Body of pancreas (tissue), 4 donors: ENCODE results near the gene BHMT2. TPM values are rescaled to one million over a fixed set of nuclear protein-coding genes. Genes with fewer than 3 reads are reported as not detected.

Source experiments
- ATAC-seq: fragments of 150-250 bp; one replicate; pipeline ENCODE4 v1.9.1; 2016
- DNase-seq, 4 donors: peaks; one replicate each; pipeline ENCODE4 v3.0.0-alpha.2; 2019
- H3K27ac ChIP-seq, 4 donors: fragments of 200-600 bp; sonication (generic); 1 replicate in 3 of 4; 2 replicates in 1 of 4; pipeline versions ENCODE4 v1.5.1 to v1.6.1; 2016 to 2019; ENCODE audit warnings: mild to moderate bottlenecking in 1 of 4, mixed read lengths in 1 of 4, moderate library complexity in 1 of 4
- H3K27me3 ChIP-seq, 2 donors: fragments of 200-600 bp; sonication (generic); one replicate each; pipeline ENCODE4 v1.6.0; 2016; ENCODE audit warnings: mild to moderate bottlenecking in 1 of 2
- H3K36me3 ChIP-seq, 2 donors: fragments of 200-600 bp; sonication (generic); replicated peaks in 1 of 2; 2 replicates each; pipeline ENCODE4 v1.5.1; 2016; ENCODE audit warnings: low read depth in 2 of 2; ENCODE audit not compliant: insufficient read depth in 1 of 2
- H3K4me1 ChIP-seq: fragments of 200-600 bp; sonication (generic); one replicate; pipeline ENCODE4 v1.6.0; 2016
- H3K4me3 ChIP-seq, 2 donors: fragments of 200-600 bp; sonication (generic); 1 replicate in 1 of 2; 2 replicates in 1 of 2; pipeline ENCODE4 v1.5.1; 2016 to 2019
- H3K9me3 ChIP-seq, 3 donors: fragments of 200-600 bp; sonication (generic); 1 replicate in 2 of 3; 2 replicates in 1 of 3; pipeline ENCODE4 v1.5.1; 2016
- POLR2A ChIP-seq, 3 donors: fragments of 450-650 bp; IDR thresholded peaks; one replicate each; pipeline ENCODE4 v1.6.1; 2016; ENCODE audit warnings: antibody characterized with exemption in 3 of 3, mild to moderate bottlenecking in 2 of 3
- WGBS, 2 donors: methylation state at CpG; one replicate each; pipeline ENCODE4 v1.1.5; 2017; 5-methylcytosine and 5-hydroxymethylcytosine counted together
- intact Hi-C: fragments of 100-400 bp; cut with DNase I; formaldehyde crosslinking; loops from one replicate; pipeline ENCODE4 v1.15.1; 2023
- total RNA-seq, 2 donors: library from RNA; depleted of rRNA; stranded (reverse); fragments of >200 nt; gene quantifications; one replicate each; pipeline ENCODE4 v1.1.0, GENCODE V29; 2016
- TF ChIP-seq, protein P1 (sequence below), 7 experiments: fragments of 450-650 bp in 4 of 7; fragments of 200-600 bp in 3 of 7; sonication (generic) in 3 of 7; IDR thresholded peaks; one replicate each; pipeline ENCODE4 v1.5.1; 2016 to 2019; ENCODE audit warnings: antibody characterized with exemption in 7 of 7

The BHMT2 gene
- total RNA-seq, 2 donors from 2014 or later = 1.6 to 2.6 TPM

DNA sequence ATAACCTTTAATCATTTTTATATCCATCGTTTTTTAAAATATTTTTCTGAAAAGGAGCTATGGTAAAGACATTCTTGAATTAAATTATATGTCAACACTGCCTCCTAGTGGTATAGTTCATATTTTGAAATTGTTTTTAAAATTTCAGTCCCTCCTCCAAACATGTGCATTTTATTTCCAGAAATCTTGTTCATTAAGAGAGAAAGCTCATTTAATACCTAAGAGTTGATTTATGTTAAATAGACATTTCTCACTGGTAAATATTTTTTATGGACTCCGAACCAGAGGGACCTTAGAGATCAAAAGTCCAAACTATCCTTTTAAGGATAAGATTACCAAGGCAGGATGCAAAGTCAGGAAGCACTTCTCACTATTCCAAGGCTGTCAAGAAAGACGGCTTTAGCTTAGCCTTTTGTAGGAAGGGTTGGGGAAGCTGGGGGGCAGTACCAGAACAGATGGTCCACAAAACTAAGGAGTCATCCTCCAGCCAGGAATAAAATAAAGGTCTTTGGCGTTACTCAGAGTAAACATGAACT is 63.6 kb downstream of the BHMT2 start:
- WGBS, 2 donors = 3 to 5% methylated on average over 4 of the region's 4 CpGs
- H3K9me3 ChIP-seq = no peaks in the 10 kb centered on the region
- no peak overlapping the region for H3K4me3 ChIP-seq
- ATAC-seq = peak; percentile 66
- TF ChIP-seq, protein P1, sequence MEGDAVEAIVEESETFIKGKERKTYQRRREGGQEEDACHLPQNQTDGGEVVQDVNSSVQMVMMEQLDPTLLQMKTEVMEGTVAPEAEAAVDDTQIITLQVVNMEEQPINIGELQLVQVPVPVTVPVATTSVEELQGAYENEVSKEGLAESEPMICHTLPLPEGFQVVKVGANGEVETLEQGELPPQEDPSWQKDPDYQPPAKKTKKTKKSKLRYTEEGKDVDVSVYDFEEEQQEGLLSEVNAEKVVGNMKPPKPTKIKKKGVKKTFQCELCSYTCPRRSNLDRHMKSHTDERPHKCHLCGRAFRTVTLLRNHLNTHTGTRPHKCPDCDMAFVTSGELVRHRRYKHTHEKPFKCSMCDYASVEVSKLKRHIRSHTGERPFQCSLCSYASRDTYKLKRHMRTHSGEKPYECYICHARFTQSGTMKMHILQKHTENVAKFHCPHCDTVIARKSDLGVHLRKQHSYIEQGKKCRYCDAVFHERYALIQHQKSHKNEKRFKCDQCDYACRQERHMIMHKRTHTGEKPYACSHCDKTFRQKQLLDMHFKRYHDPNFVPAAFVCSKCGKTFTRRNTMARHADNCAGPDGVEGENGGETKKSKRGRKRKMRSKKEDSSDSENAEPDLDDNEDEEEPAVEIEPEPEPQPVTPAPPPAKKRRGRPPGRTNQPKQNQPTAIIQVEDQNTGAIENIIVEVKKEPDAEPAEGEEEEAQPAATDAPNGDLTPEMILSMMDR (IDR thresholded peaks at IDR 0.05) = peak in 5 of 7 experiments; percentile 44 to 63 (median 54)
- TF ChIP-seq POLR2A (IDR thresholded peaks at IDR 0.05) = no peak
- peaks cover 13% of the 10 kb centered on the region for H3K4me1 ChIP-seq
- H3K27ac ChIP-seq = peak overlapping the region in 3 of 4 donors; percentile 14 to 39 (median 31)
- H3K36me3 ChIP-seq = no peaks in the 10 kb centered on the region
- DNase-seq = no peak
- intact Hi-C loops = loop anchor here (10.0 kb wide), 2 partner anchors 108 to 332 kb away; no protein-coding TSS in a partner anchor
- H3K27me3 ChIP-seq = no peaks in the 10 kb centered on the region

DNA sequence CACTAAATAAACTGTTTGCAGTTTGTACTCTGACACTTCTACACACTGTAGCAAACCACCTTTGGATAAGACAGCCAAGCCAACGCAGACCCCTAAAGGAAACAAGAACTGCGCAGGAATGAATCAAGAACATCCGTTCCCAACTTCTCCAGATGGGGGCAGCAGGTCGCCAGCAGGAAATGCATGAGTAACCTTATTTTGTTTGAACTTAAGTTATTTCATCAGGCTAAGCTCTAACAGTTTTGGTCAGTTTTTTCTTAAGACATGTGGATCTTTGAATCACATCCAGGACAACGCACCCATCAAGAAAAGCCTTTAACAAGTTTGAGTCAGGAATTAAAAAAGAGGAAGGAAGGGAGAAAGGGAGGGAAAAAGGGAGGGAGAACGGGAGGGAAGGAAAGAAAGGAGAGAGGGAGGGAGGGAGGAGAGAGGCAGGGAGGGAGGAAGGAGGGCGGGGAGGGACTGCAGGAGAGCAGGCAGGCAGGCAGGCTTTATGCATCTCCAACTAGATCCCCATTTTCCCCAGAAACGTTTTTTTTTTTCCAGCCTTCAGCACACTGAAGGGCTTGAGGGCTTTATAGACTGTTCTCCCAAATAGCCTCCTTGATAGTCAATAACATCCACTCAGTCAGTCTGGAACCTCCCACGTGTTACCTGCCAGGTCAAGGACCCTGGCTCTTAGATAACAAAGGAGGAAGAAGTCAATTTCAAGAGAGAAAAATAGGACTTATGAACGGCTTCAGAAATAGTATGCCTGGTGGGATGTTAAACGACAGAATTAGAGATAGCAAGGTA is 64.3 kb downstream of the BHMT2 start:
- peaks cover 13% of the 10 kb centered on the region for H3K4me1 ChIP-seq
- DNase-seq (peak; percentile 71 to 83 (median 72)), ATAC-seq (peak; percentile 89)
- H3K4me3 ChIP-seq = no peak overlapping the region
- no peaks in the 10 kb centered on the region for H3K36me3 ChIP-seq
- intact Hi-C loops = loop anchor here (10.0 kb wide), 2 partner anchors 109 to 331 kb away; no protein-coding TSS in a partner anchor
- TF ChIP-seq, protein P1 (IDR thresholded peaks at IDR 0.05) = peak; percentile 52 to 76 (median 74)
- TF ChIP-seq POLR2A (IDR thresholded peaks at IDR 0.05) = no peak
- no peaks in the 10 kb centered on the region for H3K9me3 ChIP-seq
- H3K27me3 ChIP-seq = no peaks in the 10 kb centered on the region
- H3K27ac ChIP-seq = peak overlapping the region in 3 of 4 donors; percentile 14 to 39 (median 31)
- WGBS, 2 donors = 1 to 3% methylated on average over 11 of the region's 11 CpGs

DNA sequence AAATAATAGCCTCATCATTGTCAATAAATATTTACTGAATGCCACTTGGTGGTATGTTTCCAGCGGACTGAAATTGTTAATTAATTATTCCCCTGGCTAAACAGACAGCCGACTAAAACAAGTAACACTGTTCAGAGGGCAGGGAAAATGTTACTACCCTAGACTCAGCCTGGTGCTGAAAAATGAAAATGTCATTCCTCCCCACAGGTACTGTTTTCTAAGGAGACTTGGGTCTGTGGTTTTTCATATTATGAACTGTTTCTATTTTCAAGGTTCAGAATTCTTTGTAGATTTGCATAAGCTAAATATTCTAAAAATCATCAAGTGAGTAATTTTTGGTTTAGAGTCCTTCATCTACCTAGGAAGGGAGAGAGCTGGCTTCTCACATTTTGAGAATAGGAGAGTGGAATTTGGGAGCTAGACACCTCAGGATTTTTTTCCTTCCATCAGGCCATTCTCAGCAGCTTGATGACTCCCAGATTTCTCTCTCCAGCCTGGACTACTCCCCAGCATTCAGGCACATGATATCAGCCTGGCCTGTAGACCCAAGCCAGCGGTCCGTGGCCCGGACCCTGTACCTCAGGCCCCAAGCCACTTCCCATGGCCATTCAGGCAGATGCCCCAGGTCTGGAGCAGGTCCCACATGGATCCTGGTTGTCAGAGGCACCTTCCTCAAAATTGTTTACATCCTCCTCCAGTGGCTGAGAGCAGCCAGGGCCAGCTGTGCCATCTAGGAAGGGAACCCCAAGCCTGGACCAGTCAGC is 66.4 kb downstream of the BHMT2 start:
- intact Hi-C loops = loop anchor here (10.0 kb wide), 2 partner anchors 111 to 329 kb away; no protein-coding TSS in a partner anchor
- DNase-seq (no peak), ATAC-seq (no peak)
- Histone ChIP-seq H3K27ac (no peak overlapping the region), H3K4me3 (no peak overlapping the region), H3K36me3 (no peaks in the 10 kb centered on the region), H3K9me3 (no peaks in the 10 kb centered on the region), H3K4me1 (peaks cover 13% of the 10 kb centered on the region), H3K27me3 (no peaks in the 10 kb centered on the region)
- 72 to 81% methylated on average over 4 to 5 of the region's 5 CpGs for WGBS, 2 donors
- TF ChIP-seq, protein P1 (IDR thresholded peaks at IDR 0.05) = no peak
- no peak for TF ChIP-seq POLR2A (IDR thresholded peaks at IDR 0.05)

DNA sequence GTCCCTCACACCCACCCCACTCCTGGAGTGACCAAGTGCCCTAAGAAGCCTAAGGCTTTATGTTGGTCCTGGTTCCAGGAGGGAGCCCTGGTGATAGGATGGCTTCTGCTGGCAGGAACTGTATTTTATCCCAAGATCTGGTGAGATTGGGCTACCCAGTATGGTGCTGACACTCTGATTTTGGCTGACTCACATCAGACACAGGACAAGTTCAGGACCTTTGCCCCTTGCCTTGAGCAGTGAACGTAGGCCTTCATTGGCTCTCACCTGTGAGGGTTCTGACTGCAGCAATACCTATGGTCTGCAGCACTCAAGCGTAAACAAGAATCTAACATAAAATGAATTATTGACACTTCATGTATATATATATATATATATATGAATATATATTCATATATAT is 67.1 kb downstream of the BHMT2 start:
- no peak overlapping the region for H3K27ac ChIP-seq
- no peak overlapping the region for H3K4me3 ChIP-seq
- H3K36me3 ChIP-seq = no peaks in the 10 kb centered on the region
- no peak for DNase-seq
- H3K4me1 ChIP-seq = peaks cover 13% of the 10 kb centered on the region
- TF ChIP-seq, protein P1 (IDR thresholded peaks at IDR 0.05) = no peak
- no peak for TF ChIP-seq POLR2A (IDR thresholded peaks at IDR 0.05)
- no peaks in the 10 kb centered on the region for H3K9me3 ChIP-seq
- WGBS, 2 donors = 57 to 95% methylated on average over 2 of the region's 2 CpGs
- no peaks in the 10 kb centered on the region for H3K27me3 ChIP-seq
- ATAC-seq = no peak
- intact Hi-C loops = loop anchor here (10.0 kb wide), 2 partner anchors 112 to 328 kb away; no protein-coding TSS in a partner anchor

Other genes with a start within 250 kb of the BHMT2 start
- gene ARSB, start 84.5 kb upstream of the BHMT2 start, total RNA-seq = 10 to 100 TPM in 1 of 2 donors, 1 to 10 TPM in 1; 9.9 to 12.2 TPM
- 1 to 10 TPM; 4.7 to 7.3 TPM for gene DMGDH, start 93 bp upstream of the BHMT2 start, total RNA-seq
- gene BHMT, start 42.0 kb downstream of the BHMT2 start, total RNA-seq = not detected
- 10 to 100 TPM; 11.9 to 15.8 TPM for gene JMY, start 166.4 kb downstream of the BHMT2 start, total RNA-seq